GM23338 (cell line): Measurements from ENCODE around the gene GNA15. TPM values are rescaled to one million over a fixed set of nuclear protein-coding genes. Genes with fewer than 3 reads are reported as not detected.

Source experiments
- ATAC-seq: fragments of 200-7000 bp; cut with Tn5 transposase; 3 replicates; pipeline ENCODE4 v1.9.1; 2020
- DNase-seq: peaks from one replicate; pipeline ENCODE4 v3.0.0-alpha.2; 2015; ENCODE audit warnings: low spot score
- H2AFZ ChIP-seq: fragments of 200-600 bp; sonication (generic); 2 replicates; pipeline ENCODE4 v1.8.0; 2016; ENCODE audit warnings: antibody characterized with exemption, mild to moderate bottlenecking, moderate library complexity
- H3F3A ChIP-seq: fragments of 200-600 bp; sonication (generic); replicated peaks from 2 replicates; pipeline ENCODE4 v1.8.0; 2017; ENCODE audit warnings: antibody characterized with exemption, mixed run types, low read depth
- H3K27ac ChIP-seq: fragments of 200-600 bp; sonication (generic); 2 replicates; pipeline ENCODE4 v1.6.1; 2016; ENCODE audit warnings: low read depth
- H3K27me3 ChIP-seq: fragments of 200-600 bp; sonication (generic); 2 replicates; pipeline ENCODE4 v1.8.0; 2016; ENCODE audit warnings: mild to moderate bottlenecking, mixed run types, moderate library complexity; ENCODE audit not compliant: insufficient read depth
- H3K36me3 ChIP-seq: fragments of 200-600 bp; sonication (generic); 2 replicates; pipeline ENCODE4 v1.8.0; 2016; ENCODE audit warnings: mild to moderate bottlenecking; ENCODE audit not compliant: insufficient read depth
- H3K4me1 ChIP-seq: fragments of 200-600 bp; sonication (generic); 2 replicates; pipeline ENCODE4 v1.8.0; 2016; ENCODE audit warnings: mild to moderate bottlenecking, moderate library complexity; ENCODE audit not compliant: insufficient read depth
- H3K4me2 ChIP-seq: fragments of 200-600 bp; sonication (generic); 2 replicates; pipeline ENCODE4 v1.7.1; 2017; ENCODE audit warnings: mixed run types
- H3K4me3 ChIP-seq: fragments of 200-600 bp; sonication (generic); 2 replicates; pipeline ENCODE4 v1.6.1; 2016; ENCODE audit warnings: mixed run types
- H3K79me2 ChIP-seq: fragments of 200-600 bp; sonication (generic); replicated peaks from 2 replicates; pipeline ENCODE4 v1.8.0; 2017; ENCODE audit warnings: mild to moderate bottlenecking; ENCODE audit not compliant: insufficient read depth
- H3K9me2 ChIP-seq: fragments of 200-600 bp; sonication (generic); 2 replicates; pipeline ENCODE4 v1.8.0; 2017; ENCODE audit not compliant: insufficient read depth
- H4K20me1 ChIP-seq: fragments of 200-600 bp; sonication (generic); replicated peaks from 2 replicates; pipeline ENCODE4 v1.8.0; 2017; ENCODE audit warnings: mild to moderate bottlenecking; ENCODE audit not compliant: insufficient read depth
- H3K27ac Mint-ChIP-seq: 2 replicates; pipeline ENCODE4 v1.8.0; 2020; ENCODE audit warnings: inconsistent platforms, mild to moderate bottlenecking, moderate library complexity, mixed read lengths
- H3K27me3 Mint-ChIP-seq: 3 replicates; pipeline ENCODE4 v1.8.0; 2022; ENCODE audit warnings: low read depth, mild to moderate bottlenecking, moderate library complexity, mixed read lengths, inconsistent platforms; ENCODE audit not compliant: insufficient read depth, poor library complexity
- H3K36me3 Mint-ChIP-seq: 3 replicates; pipeline ENCODE4 v1.8.0; 2021; ENCODE audit warnings: low read depth, mild to moderate bottlenecking, inconsistent platforms, moderate library complexity, mixed read lengths
- H3K4me1 Mint-ChIP-seq: 3 replicates; pipeline ENCODE4 v1.8.0; 2020; ENCODE audit warnings: mild to moderate bottlenecking, inconsistent platforms, mixed read lengths
- H3K4me3 Mint-ChIP-seq: 3 replicates; pipeline ENCODE4 v1.8.0; 2021; ENCODE audit warnings: moderate library complexity, mild to moderate bottlenecking, inconsistent platforms, mixed read lengths
- H3K9me3 Mint-ChIP-seq: 3 replicates; pipeline ENCODE4 v1.8.0; 2020; ENCODE audit warnings: moderate library complexity, mild to moderate bottlenecking, inconsistent platforms, mixed read lengths
- CREB1 ChIP-seq: fragments of 250-450 bp; sonication (Bioruptor Pico); IDR thresholded peaks from 2 replicates; pipeline ENCODE4 v1.5.0; 2020; ENCODE audit warnings: low read depth, mild to moderate bottlenecking, moderate library complexity
- CTCF ChIP-seq, 2 experiments: fragments of 200-600 bp in 1 of 2; sonication (generic) in 1 of 2; conservative IDR thresholded peaks; 2 replicates each; pipeline versions ENCODE4 v1.5.1 to v1.6.1; 2016 to 2017; ENCODE audit warnings: antibody characterized with exemption in 2 of 2, low read depth in 2 of 2, mild to moderate bottlenecking in 2 of 2, moderate library complexity in 1 of 2
- ETS1 ChIP-seq: IDR thresholded peaks from 2 replicates; pipeline ENCODE4 v1.6.1; 2016; ENCODE audit warnings: antibody characterized with exemption
- EZH2 ChIP-seq: fragments of 200-600 bp; sonication (generic); IDR thresholded peaks from one replicate; pipeline ENCODE4 v1.8.0; 2017; ENCODE audit warnings: antibody characterized with exemption, mild to moderate bottlenecking, low read depth; ENCODE audit not compliant: unreplicated experiment
- EZH2phosphoT487 ChIP-seq: fragments of 200-600 bp; sonication (generic); IDR thresholded peaks from one replicate; pipeline ENCODE4 v1.8.1; 2018; ENCODE audit warnings: antibody characterized with exemption; ENCODE audit not compliant: unreplicated experiment
- JUNB ChIP-seq: IDR thresholded peaks from one replicate; pipeline ENCODE4 v1.6.1; 2016; ENCODE audit warnings: antibody characterized with exemption; ENCODE audit not compliant: unreplicated experiment
- NANOG ChIP-seq: IDR thresholded peaks from 2 replicates; pipeline ENCODE4 v1.6.1; 2016; ENCODE audit warnings: antibody characterized with exemption, borderline replicate concordance
- POLR2AphosphoS5 ChIP-seq: IDR thresholded peaks from 2 replicates; pipeline ENCODE4 v1.6.1; 2016; ENCODE audit warnings: antibody characterized with exemption, low read depth
- REST ChIP-seq: IDR thresholded peaks from one replicate; pipeline ENCODE4 v1.6.1; 2018; ENCODE audit warnings: antibody characterized with exemption; ENCODE audit not compliant: unreplicated experiment
- STAT1 ChIP-seq: IDR thresholded peaks from one replicate; pipeline ENCODE4 v1.6.1; 2016; ENCODE audit warnings: antibody characterized with exemption; ENCODE audit not compliant: unreplicated experiment
- ZNF114 ChIP-seq: fragments of 250-450 bp; sonication (Bioruptor Pico); IDR thresholded peaks from 2 replicates; pipeline ENCODE4 v1.5.0; 2020; ENCODE audit warnings: mild to moderate bottlenecking, moderate library complexity
- ZNF331 ChIP-seq: fragments of 250-450 bp; sonication (Bioruptor Pico); IDR thresholded peaks from 2 replicates; pipeline ENCODE4 v1.5.0; 2020; ENCODE audit warnings: low read depth, mild to moderate bottlenecking, moderate library complexity
- polyA plus RNA-seq: library from polyadenylated mRNA; unstranded; fragments of >200 nt; fragmentation: Nextera tagmentation; extraction: Ambion mirVana; gene quantifications from 2 replicates; pipeline ENCODE4 v1.2.1, GENCODE V29; 2016
- total RNA-seq: library from RNA; depleted of rRNA; stranded (reverse); fragments of >200 nt; shearing (Covaris generic); gene quantifications from 2 replicates; pipeline ENCODE4 v1.2.3, GENCODE V29; 2014
- TF ChIP-seq, protein P1 (sequence below): fragments of 250-450 bp; sonication (Bioruptor Pico); IDR thresholded peaks from 2 replicates; pipeline ENCODE4 v1.5.0; 2020; ENCODE audit warnings: mild to moderate bottlenecking, moderate library complexity

GNA15 gene
- total and polyA plus RNA-seq, 2 experiments from 2014 or later: 0.14 to 0.31 TPM

GRCh38 chr19:3119693-3120380, 16.0 kb upstream of the GNA15 start:
- H3K27ac Mint-ChIP-seq: no peak overlapping the region
- H2AFZ ChIP-seq: no peak overlapping the region
- H3K9me3 Mint-ChIP-seq: no peaks in the 10 kb centered on the region
- no peaks in the 10 kb centered on the region for H3K27me3 ChIP-seq
- no peaks in the 10 kb centered on the region for H3K36me3 ChIP-seq
- H3K4me3 Mint-ChIP-seq: no peak overlapping the region
- H3K4me3 ChIP-seq: no peak overlapping the region
- no peaks in the 10 kb centered on the region for H3K79me2 ChIP-seq
- H3K4me2 ChIP-seq: no peak overlapping the region
- H3K36me3 Mint-ChIP-seq: no peaks in the 10 kb centered on the region
- H3K4me1 Mint-ChIP-seq: no peaks in the 10 kb centered on the region; the same call in 2 of the 3 replicates
- DNase-seq (no peak), ATAC-seq (no peak)
- no peaks in the 10 kb centered on the region for H3F3A ChIP-seq
- TF ChIP-seq STAT1 (no peak), NANOG (no peak), REST (no peak), EZH2phosphoT487 (no peak), CTCF (conservative IDR thresholded peaks at IDR 0.05; ENCODE audit: low read depth in 2 of 2) (no peak), ZNF331 (CRISPR knock-in tag) (no peak), JUNB (no peak), CREB1 (no peak), ZNF114 (CRISPR knock-in tag) (no peak), POLR2AphosphoS5 (no peak), EZH2 (no peak), ETS1 (no peak)
- TF ChIP-seq, protein P1, sequence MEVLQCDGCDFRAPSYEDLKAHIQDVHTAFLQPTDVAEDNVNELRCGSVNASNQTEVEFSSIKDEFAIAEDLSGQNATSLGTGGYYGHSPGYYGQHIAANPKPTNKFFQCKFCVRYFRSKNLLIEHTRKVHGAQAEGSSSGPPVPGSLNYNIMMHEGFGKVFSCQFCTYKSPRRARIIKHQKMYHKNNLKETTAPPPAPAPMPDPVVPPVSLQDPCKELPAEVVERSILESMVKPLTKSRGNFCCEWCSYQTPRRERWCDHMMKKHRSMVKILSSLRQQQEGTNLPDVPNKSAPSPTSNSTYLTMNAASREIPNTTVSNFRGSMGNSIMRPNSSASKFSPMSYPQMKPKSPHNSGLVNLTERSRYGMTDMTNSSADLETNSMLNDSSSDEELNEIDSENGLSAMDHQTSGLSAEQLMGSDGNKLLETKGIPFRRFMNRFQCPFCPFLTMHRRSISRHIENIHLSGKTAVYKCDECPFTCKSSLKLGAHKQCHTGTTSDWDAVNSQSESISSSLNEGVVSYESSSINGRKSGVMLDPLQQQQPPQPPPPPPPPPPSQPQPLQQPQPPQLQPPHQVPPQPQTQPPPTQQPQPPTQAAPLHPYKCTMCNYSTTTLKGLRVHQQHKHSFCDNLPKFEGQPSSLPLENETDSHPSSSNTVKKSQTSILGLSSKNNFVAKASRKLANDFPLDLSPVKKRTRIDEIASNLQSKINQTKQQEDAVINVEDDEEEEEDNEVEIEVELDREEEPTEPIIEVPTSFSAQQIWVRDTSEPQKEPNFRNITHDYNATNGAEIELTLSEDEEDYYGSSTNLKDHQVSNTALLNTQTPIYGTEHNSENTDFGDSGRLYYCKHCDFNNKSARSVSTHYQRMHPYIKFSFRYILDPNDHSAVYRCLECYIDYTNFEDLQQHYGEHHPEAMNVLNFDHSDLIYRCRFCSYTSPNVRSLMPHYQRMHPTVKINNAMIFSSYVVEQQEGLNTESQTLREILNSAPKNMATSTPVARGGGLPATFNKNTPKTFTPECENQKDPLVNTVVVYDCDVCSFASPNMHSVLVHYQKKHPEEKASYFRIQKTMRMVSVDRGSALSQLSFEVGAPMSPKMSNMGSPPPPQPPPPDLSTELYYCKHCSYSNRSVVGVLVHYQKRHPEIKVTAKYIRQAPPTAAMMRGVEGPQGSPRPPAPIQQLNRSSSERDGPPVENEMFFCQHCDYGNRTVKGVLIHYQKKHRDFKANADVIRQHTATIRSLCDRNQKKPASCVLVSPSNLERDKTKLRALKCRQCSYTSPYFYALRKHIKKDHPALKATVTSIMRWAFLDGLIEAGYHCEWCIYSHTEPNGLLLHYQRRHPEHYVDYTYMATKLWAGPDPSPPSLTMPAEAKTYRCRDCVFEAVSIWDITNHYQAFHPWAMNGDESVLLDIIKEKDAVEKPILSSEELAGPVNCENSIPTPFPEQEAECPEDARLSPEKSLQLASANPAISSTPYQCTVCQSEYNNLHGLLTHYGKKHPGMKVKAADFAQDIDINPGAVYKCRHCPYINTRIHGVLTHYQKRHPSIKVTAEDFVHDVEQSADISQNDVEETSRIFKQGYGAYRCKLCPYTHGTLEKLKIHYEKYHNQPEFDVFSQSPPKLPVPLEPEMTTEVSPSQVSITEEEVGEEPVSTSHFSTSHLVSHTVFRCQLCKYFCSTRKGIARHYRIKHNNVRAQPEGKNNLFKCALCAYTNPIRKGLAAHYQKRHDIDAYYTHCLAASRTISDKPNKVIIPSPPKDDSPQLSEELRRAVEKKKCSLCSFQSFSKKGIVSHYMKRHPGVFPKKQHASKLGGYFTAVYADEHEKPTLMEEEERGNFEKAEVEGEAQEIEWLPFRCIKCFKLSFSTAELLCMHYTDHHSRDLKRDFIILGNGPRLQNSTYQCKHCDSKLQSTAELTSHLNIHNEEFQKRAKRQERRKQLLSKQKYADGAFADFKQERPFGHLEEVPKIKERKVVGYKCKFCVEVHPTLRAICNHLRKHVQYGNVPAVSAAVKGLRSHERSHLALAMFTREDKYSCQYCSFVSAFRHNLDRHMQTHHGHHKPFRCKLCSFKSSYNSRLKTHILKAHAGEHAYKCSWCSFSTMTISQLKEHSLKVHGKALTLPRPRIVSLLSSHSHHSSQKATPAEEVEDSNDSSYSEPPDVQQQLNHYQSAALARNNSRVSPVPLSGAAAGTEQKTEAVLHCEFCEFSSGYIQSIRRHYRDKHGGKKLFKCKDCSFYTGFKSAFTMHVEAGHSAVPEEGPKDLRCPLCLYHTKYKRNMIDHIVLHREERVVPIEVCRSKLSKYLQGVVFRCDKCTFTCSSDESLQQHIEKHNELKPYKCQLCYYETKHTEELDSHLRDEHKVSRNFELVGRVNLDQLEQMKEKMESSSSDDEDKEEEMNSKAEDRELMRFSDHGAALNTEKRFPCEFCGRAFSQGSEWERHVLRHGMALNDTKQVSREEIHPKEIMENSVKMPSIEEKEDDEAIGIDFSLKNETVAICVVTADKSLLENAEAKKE (CRISPR knock-in tag): no peak
- H4K20me1 ChIP-seq: no peaks in the 10 kb centered on the region
- H3K27me3 Mint-ChIP-seq: peaks cover 12% of the 10 kb centered on the region
- no peaks in the 10 kb centered on the region for H3K9me2 ChIP-seq
- no peak overlapping the region for H3K27ac ChIP-seq
- H3K4me1 ChIP-seq: no peaks in the 10 kb centered on the region
